NCI-H1694 treated with DMSO at 0.1 percent for 48 hours (cell line): Measurements from ENCODE around the gene PAK5.
"Not testable (repeated sequence)": the region's sequence is repeated elsewhere in the genome, so short reads cannot be mapped to it uniquely, and the experiment has no call there.

Experiments used
- DNase-seq: peaks from one replicate; lab custom pipeline; 2025; lab: John Stamatoyannopoulos, UW

The PAK5 gene

GRCh38 chr20:9685011-9685410 lies 153.9 kb downstream of the PAK5 start:
- no peak for DNase-seq

GRCh38 chr20:9677100-9677623 lies 161.7 kb downstream of the PAK5 start:
- DNase-seq = no peak

GRCh38 chr20:9672981-9673380 lies 165.9 kb downstream of the PAK5 start:
- no peak for DNase-seq

- DNase-seq = no peak
Observed at GRCh38 chr20:9672027-9672426, 166.8 kb downstream of the PAK5 start.

GRCh38 chr20:9668381-9668780 lies 170.5 kb downstream of the PAK5 start:
- DNase-seq = no peak

- DNase-seq = no peak
Observed at GRCh38 chr20:9663423-9663822, 175.5 kb downstream of the PAK5 start.

- no peak for DNase-seq
Observed at GRCh38 chr20:9660236-9660868, 178.5 kb downstream of the PAK5 start.

GRCh38 chr20:9647741-9648140 lies 191.1 kb downstream of the PAK5 start:
- DNase-seq = no peak

- DNase-seq = no peak
Observed at GRCh38 chr20:9646375-9646774, 192.5 kb downstream of the PAK5 start.

GRCh38 chr20:9642882-9643281 lies 196.0 kb downstream of the PAK5 start:
- DNase-seq = no peak

- not testable (repeated sequence) for DNase-seq
Observed at GRCh38 chr20:9641499-9642000, 197.3 kb downstream of the PAK5 start.

GRCh38 chr20:9637889-9638288 lies 201.0 kb downstream of the PAK5 start:
- DNase-seq = no peak

- DNase-seq = no peak
Observed at GRCh38 chr20:9635750-9636149, 203.1 kb downstream of the PAK5 start.

- DNase-seq = no peak
Observed at GRCh38 chr20:9634327-9634726, 204.5 kb downstream of the PAK5 start.

GRCh38 chr20:9632991-9633390 lies 205.9 kb downstream of the PAK5 start:
- no peak for DNase-seq

GRCh38 chr20:9632265-9632664 lies 206.6 kb downstream of the PAK5 start:
- no peak for DNase-seq

- no peak for DNase-seq
Observed at GRCh38 chr20:9630554-9630953, 208.3 kb downstream of the PAK5 start.

GRCh38 chr20:9629831-9630230 lies 209.0 kb downstream of the PAK5 start:
- no peak for DNase-seq

- no peak for DNase-seq
Observed at GRCh38 chr20:9628589-9628988, 210.3 kb downstream of the PAK5 start.

- no peak for DNase-seq
Observed at GRCh38 chr20:9628141-9628540, 210.7 kb downstream of the PAK5 start.

- no peak for DNase-seq
Observed at GRCh38 chr20:9627219-9627618, 211.7 kb downstream of the PAK5 start.

- no peak for DNase-seq
Observed at GRCh38 chr20:9626357-9626756, 212.5 kb downstream of the PAK5 start.

- peak; percentile 68 for DNase-seq
Observed at GRCh38 chr20:9617940-9618339, 220.9 kb downstream of the PAK5 start.

- DNase-seq = peak; percentile 62
Observed at GRCh38 chr20:9616833-9617461, 221.9 kb downstream of the PAK5 start.
